HG03108 (cell line): ENCODE data around the gene AURKA.
A peak's percentile ranks its signal among the peaks of the same experiment; 100 is the strongest.
"Not testable (repeated sequence)": the region's sequence is repeated elsewhere in the genome, so short reads cannot be mapped to it uniquely, and the experiment has no call there.

Experiments used
- ATAC-seq: cut with Tn5 transposase; IDR thresholded peaks from one replicate; pipeline ENCODE4 v1.9.1; 2021; ENCODE audit warnings: moderate library complexity; ENCODE audit not compliant: unreplicated experiment

AURKA gene

DNA sequence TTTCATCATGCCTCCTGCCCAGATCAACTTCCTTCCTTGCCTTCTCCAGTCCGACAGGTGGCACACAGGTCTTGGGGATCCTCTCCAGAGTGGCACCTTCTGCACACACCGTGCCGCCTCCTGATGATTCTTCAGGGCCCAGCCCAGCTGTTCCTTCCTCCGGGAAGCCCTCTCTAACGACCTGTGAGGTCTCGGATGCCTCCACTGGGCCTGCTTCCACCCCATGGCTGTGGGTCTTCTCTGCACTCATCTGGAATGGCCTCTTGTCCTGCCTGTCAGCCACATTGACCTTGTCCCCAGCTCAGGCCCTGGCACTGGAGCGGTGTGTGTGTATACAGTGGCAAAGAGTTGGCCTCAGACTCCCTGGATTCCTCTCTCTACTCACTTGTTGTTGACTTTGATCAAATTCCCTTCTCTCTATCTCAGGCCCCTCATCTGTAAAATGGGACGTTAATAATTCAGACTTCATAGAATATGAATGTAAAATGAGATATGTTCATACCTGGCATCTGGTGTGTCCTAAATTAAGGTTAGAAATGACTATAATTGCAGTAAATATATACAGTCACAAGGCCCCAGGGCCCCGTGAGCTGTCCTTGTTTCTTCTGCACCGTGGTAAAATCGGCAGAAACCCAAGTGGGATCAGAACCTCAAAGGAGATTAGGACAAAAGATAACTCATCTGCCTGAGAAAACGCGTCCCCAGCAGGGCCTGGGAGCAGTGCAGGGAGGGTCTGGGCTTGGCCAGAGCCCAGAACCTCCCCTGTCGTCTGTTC, 31.7 kb downstream of the AURKA start:
- ATAC-seq = no peak

DNA sequence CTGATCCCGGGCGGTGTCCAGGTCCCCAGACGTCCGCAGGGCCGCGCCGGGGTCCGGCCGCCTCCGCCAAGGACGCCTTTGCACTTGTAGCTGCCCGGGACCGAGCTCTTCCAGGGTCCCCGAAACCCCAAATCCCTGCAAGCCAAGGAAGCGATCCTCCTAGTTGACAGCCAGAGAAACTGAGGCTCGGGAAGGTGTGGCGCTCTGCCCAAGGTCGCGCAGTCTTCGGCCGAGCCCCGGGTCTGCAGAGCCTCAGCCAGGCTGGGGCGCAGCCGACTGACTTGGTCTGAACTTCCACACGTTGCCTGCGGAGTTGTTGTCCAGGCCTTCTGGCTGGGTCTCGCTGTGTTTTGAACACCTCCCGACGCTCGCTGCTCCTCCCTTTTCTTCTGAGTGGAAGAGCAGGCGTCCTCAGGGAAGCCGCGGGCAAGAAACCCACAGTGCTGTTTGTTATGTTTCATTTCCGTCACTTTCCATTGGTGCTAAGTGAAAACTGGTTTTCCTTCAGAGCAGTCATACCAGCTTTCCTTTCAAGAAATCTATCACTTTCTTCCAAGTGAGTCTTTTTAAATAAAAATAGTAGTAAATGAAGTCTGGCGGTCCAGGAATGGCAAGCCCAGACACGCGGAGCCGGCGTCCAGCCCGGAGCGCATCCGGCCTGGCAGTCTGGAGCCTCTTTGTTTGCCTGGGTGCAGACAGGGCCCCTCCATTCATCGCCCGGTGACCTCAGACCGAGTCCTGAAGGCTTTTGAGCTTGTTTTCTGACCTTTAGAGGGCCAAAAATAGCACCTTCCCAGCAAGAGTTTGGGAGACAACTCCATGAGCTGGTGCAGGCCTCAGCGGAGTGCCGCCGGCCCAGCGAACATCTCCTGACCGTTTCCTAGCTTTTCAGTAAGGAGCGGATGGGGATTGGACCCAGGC, 32.5 kb downstream of the AURKA start:
- peak; percentile 14 for ATAC-seq

DNA sequence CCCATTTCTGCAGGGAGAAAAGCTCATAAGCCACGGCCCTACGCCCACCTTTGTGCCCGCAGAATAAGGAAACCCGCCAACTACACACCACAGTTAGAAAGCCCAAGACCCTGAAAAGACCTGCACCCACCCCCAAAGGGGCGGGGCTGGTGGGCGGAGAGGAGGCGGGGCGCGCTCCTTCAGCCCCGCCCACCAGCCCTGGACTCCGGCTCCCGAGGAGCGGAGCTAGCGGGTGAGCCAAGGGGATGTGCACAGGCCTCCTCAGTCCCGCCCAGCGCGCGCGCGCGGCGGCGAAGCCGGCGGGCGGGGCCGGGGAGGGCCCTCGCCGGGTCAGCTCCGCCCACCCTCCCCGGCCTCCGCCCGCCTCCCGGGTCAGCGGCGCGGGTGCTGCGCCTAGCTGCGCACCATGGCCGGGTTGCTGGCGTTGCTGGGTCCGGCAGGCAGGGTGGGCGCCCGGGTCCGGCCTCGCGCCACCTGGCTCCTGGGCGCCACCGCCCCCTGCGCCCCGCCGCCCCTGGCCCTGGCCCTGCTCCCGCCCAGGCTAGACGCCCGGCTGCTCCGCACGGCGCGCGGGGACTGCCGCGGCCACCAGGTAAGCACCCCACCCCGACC, 33.3 kb downstream of the AURKA start, which contains the start of gene FAM210B:
Gene FAM210B (plus strand): TSS at position 375 of the 612 bp plus-strand sequence. CDS start 32 bp downstream, at position 407.
- ATAC-seq = peak; percentile 96

DNA sequence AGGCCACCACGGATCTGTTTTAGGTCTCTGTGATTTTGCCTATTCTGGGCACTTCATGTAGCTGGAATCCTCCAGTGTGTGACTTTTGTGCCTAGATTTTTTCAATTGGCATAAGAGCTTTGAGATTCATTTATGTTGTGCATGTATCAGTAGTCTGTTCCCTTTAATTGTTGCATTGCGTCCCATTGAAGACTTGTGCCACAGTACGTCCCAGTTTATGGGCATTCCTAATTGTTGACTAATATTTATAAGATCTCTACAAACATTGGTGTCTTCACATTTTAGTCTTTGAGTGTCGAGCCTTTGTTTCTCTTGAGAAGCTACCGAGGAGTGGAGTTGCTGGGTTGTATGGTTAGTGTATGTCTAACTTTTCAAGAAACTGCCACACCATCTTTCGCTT, 33.9 kb downstream of the AURKA start:
- no peak for ATAC-seq

DNA sequence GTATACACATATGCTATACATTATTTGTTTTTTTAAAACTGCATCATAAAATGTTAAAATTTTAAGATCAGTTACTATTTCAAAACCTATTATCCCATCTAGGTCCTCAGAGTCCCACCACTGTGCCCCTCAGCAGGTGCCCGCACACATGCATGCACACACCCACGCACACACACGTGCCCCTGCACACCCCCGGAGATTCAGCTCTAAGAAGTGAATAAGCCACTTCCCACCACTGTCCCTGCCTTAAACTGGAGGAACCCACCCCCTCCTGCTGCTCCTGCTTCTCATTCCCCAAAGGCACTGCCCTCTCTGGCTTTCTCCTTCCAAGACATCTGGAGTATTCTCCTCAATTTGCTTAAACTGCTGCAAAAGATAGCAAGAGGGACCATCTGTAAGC, 38.7 kb downstream of the AURKA start:
- ATAC-seq = no peak

DNA sequence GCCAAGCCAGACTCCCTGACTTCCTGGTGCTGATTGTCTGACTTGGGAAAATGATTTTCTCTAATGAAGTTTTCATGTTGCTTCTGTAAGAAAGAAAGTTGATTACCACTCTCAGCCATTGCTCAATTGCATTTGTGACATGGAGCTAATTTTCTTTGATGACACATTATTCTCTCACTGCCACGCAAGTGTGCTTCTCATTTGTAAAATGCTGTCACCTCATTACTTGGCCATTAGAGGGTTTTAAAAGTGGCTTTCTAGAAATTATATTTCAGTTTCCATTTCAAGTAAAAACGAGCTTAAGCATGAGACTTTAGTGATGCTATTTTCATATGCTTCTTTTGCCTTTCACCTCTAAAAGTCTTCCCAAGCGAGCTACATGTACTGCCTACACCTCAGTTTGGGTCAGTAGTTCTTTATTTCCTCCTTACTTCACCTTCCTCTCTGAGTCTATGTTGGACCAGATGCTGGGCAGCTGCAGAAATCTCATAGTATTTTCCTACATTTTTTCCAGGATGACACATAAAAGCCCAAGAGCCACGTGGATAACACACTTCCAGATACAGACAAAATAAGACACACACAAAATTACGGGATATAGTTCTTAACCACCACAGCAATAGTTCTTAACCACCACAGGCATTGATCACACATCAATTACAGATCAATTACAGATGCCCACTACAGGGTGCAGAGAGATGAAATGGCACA, 39.5 kb downstream of the AURKA start:
- ATAC-seq = no peak

DNA sequence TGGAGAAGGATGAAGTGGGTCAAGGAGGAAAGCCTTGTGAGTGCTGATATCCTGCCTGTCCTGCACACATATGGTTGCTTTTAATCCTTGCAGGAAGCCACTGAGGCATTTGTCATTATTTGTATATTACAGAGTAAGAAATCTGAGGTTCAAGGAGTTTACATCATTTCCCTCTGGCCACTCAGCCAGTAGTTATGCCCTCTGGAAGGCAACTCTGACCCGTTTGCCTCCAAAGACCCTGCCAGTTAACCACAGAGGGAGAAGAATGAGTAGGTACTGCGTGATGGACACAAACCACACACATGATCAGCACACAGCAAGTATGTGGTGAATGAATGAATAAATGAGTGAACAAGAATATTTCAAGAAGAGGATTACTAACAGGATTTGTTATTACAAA, 41.2 kb downstream of the AURKA start:
- no peak for ATAC-seq

DNA sequence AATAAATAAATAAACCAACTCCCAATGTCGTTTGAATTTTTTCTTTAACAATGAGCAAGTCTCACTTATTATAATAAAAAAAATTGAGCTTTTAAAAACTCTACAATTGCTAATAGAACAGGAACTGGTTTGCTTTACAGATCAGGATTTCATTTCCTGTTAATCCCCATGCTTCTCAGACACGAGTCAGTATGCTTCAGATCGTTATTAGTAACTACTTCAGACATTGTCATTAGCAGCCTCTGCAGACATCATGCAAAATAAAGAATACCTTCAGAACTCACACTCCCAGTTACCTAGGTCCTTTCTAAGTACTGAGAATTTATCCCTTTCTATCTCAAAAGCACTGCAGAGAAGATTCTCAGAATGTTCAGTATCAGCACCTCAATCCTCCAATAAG, 43.3 kb downstream of the AURKA start:
- no peak for ATAC-seq

DNA sequence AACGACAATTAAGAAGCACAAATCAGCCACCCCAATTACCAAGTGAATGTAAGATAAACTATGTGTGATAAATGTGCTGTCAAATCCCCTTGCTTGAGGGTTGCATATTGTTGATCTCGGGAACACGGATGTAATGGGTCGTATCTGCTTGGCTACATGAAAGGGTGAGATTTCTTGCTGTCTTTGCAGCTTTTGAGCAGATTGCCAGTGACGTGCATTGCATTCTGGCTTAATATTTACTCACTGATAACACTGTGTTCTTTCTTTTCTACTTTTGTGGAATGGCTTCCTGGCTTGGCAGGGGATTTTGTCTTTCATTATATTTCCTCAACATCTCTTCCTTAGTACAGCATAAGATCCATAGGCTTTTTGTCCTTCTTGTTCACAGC, 43.7 kb downstream of the AURKA start:
- ATAC-seq = no peak

DNA sequence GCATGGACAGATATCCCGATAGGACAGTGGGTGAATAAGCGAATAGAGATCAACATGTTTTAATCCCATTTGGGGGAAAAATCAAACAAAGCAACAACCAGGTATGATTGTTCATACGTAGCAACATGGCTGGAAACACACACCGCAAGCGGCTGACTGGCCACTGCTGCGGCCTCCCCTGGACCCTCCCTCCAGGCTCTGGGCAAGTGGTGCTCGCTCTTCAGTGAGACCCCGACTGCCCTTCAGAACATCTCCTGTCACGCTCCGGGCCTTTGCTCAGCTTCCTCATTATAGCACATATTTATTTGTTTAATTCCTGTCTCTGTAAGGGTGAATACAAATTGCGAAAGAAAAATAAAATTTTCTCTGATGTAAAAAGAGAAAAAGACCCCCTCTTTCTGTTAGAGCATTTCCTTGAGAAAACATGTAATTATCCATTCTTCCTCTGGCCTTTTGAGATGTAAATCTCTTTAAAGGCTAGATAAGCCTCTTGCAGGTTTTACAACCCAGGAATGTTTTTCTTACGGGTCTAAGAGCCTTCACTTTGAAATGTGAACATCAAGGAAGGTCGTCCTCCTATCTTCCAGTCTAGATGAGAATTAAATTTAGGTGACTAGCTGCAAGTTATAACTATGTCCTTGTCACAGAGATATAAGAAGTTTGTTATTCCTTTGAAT, 44.2 kb downstream of the AURKA start:
- ATAC-seq = no peak

DNA sequence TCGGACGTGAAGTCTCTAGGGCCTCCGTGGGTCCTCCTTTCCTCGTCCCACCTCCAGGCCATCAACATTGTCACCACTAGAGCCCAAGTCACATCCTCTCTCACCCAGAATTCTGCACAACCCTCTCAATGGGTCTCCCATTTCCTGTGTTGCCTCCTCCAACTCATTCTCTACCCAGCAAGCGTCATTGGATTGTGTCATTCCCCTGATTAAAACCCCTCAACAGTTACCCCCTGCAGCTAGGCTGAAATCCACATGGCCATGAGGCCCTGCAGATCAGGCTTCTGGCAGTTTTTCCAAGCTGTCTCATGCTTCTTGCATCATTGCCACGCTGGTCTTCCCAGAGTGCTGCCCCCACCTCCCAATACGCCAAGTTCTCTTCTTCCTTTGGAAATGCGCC, 46.1 kb downstream of the AURKA start:
- ATAC-seq = no peak

DNA sequence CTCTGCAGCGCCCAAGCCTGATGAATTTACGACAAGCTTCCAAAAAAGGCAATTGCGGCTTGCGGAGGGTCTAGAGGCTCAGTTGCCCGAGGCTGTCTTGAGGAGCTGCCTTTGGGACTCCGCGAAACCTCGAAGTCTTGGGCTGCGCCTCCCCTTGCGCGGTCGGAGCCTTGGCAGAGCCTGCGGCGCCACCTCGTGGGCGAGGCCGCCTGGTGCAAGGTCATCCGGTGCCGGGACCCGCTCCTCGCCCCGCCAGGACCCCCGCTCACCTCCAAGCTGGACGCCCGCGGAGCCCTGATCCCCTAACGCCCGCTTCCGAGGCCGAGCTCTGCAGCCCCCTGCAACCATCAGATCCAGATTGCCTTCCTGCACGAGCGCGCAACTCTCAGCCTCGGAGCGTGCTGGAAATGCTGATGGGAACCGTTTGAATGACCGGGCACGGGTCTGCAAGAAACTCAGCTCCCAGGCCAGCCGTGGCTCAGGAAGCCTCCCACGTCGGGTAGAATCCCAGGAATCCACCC, 48.1 kb downstream of the AURKA start:
- no peak for ATAC-seq

DNA sequence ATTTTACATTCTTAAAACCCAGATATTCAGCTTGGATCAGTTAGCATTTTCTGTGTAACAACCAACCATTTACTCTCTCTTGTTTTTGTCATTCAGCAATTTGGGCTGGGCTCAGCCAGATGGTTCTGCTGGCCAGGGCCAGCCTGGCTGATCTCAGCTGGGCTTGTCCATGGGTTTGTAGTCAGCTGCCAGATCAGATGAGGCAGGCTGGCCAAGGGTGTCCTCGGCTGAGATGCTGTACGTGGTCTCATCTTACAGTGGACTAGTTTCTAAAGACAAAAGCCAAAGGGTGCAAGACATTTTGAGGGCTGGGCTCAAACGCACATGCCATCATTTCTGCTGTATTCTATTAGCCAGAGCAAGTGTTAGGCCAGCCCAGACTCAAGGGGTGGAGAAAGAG, 49.2 kb downstream of the AURKA start:
- ATAC-seq = no peak

DNA sequence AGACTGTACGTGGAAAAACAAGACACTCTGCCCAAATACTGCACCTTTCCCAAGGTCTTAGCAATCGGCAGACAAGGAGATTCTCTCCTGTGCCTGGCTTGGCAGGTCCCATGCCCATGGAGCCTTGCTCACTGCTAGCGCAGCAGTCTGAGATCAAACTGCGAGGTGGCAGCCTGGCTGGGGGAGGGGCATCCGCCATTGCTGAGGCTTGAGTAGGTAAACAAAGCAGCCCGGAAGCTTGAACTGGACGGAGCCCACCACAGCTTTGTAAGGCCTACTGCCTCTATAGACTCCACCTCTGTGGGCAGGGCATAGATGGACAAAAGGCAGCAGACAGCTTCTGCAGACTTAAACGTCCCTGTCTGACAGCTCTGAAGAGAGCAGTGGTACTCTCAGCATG, 55.3 kb downstream of the AURKA start:
- not testable (repeated sequence) for ATAC-seq

DNA sequence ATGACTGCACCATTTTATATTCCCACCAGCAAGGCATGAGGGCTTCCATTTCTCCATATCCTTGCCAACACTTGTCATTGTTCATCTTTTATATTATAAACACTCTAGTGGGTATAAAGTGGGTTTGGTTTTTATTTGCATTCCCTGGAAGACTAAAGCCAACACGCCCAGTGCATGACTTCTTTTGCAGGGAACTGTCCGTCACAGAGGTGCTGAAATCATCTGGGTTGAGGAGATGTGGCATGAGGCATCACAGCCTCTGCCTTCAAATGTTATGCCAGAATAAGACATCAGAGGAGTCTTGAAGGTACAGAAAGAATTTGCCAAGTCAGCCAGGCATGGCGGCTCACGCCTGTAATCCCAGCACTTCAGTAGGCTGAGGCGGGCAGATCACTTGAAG, 63.2 kb downstream of the AURKA start:
- ATAC-seq = no peak

DNA sequence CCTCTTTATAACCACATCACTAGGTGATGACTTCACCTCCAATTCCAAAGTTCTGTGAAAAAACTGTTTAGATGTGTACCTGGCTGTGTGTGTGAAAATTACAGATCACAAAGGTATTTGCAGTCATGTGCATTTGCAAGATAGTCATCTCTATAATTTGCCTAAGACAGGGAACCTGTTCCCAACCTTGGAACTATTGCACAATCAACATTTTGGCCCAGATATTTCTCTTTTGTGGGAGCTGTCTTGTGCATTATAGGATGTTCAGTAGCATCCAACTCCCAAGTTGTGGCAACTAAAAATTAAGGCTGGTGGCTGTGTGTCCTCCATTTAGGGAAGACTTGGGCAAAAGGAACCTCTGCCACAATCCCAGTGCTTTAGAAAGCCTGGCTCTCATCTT, 67.2 kb downstream of the AURKA start:
- ATAC-seq = no peak

DNA sequence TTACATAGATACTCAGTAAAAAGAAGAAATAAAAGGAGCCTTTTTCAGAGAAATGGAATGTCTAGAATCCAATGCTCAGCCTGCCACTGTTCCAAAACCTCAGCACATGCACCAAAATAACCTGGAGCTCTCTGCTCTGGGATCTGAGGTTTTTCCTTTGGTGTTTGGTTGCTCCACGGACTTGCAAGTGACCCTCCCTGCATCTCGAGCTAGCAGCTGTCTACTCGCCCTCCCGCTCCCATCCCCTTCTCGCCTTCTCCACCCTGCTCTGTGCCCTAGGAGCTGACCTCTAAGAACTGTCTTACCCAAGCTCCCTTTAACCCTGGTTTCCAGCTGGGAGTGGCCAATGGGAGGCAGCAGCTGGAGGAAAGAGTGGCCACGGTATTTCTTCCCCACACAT, 68.4 kb downstream of the AURKA start:
- no peak for ATAC-seq

DNA sequence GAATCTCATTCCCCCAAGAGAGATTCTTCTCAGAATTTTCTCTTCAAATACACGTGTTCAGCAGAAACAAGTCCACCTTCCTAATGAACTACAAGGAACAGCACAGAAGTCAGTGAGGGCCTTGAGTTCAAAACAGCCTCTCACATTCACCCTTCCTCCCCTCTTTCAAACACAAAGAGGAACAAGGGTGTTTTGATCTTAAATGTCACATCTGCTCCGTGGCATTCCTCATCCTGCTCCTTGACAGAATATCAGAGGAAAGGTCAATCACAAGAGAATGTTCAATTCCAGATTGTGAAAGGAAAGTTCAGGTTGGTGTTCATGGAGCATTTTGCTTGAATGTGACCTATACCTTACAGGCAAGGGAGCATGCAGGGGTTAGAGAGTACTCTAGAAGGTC, 68.8 kb downstream of the AURKA start:
- ATAC-seq = no peak

DNA sequence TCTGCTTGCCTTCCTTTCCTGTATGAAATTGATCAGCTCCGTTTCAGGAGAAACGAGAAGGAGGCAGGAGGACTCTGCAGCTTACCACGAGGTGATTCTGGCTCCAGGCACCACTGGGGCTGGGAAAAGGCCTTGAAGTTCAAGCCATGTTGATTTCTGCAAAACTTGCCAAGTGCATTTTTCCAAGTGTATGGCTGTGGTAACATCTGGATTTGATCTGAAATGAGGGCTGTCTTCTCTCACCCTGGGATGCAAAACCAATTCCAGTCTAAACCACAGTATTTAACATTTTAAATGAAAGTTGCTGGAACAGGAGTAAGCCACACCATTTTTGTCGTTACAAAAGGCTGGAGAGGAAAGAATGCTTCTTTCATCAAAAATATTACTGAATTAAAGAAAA, 69.3 kb downstream of the AURKA start:
- no peak for ATAC-seq
